Measurements from ENCODE around the gene KLHL26.

Gene KLHL26

DNA sequence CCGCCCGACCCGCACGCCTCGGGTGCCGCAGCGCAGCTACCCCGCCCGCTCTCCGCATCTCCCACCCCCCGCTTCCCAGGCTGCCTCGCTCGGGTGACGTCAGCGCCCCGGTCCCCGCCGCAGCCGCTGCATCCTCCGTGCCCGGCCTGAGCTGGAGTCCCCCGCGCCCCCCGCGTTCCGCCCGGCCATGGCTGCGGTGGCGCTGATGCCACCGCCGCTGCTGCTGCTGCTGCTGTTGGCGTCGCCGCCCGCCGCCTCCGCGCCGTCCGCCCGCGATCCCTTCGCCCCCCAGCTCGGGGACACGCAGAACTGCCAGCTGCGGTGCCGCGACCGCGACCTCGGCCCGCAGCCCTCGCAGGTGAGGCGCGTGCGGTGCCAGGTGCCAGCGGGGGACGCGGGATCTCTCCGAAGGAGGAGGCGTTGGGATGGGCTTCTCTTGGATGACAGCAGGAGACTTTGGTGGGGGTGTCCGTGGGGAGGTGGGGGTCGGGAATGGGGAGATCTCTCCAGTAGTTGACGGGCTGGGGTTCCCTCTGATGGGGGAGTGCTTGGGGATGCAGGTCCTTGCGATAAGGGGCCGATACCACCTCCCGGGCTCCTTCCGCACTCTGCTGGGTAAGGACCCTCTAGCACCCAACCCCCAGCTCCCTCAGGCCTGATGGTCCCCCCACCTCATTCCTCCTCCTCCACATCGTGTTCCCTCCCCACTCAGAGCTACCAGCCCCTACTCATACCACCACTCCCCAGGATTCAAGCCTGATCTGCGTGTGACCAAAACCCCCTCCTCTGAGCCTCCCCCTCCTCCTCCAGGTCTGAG lies 23.8 kb upstream of the KLHL26 start, which contains the start of gene TMEM59L:
TSS of gene TMEM59L (plus strand) at position 99 of the 817 bp plus-strand sequence. CDS start at position 188, 89 bp downstream.
- DNase-seq (ENCODE audit: low read depth in 2 of 2), result no peak

DNA sequence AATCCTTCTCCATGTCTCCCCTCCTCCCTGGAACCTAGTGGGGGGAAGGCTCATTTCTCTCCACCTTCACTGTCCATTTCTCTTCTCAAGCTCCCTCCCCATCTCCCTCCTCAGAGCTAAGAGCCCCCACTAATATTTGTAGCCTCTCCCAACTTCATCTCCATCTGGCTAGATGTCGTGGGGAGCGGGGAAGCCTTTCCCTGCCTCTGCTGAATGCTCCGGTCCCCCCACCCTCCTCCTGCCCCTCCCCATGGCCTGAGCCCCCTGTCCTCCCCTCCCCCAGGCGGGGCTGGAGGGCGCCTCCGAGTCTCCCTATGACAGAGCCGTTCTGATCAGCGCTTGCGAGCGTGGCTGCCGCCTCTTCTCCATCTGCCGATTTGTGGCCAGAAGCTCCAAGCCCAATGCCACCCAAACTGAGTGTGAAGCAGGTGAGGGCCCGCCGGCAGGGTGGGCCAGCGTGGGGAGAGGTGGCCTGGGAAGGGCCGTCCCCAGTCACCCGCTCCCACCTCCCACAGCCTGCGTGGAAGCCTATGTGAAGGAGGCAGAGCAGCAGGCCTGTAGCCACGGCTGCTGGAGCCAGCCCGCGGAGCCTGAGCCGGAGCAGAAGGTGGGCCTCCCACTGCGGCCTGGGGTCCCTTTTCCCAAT lies 23.1 kb upstream of the KLHL26 start:
- DNase-seq (ENCODE audit: low read depth in 2 of 2), result no peak

DNA sequence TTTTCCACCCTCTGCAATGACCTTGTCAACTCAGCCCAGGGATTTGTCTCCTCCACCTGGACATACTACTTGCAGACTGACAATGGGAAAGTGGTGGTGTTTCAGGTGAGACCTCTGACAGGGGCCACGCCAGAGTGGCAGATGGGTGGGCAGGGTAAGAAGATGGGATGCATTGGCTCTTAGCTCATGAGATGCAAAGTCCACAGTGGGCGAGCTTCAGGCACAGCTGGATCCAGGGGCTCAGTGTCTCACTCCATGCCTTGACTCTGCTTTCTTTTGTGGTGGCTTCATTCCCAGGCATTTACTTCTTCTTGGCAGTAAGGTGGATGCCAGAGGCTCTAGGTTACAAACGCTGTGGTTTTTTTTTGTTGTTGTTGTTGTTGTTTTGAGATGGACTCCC lies 20.8 kb upstream of the KLHL26 start:
- DNase-seq (ENCODE audit: low read depth in 2 of 2), result no peak

DNA sequence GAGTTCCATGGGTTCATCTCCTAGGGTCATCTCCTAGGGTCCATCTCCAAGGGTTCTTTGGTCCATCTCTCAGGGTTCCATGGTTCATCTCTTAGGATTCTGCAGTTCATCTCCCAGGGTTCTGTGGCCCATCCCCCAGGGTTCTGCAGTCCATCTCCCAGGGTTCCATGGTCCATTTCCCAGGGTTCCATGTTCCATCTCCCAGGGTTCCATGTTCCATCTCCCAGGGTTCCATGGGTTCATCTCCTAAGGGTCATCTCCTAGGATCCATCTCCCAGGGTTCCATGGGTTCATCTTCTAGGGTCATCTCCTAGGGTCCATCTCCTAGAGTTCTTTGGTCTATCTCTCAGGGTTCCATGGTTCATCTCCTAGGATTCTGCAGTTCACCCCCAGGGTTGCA lies 19.3 kb upstream of the KLHL26 start:
- DNase-seq (ENCODE audit: low read depth in 2 of 2), result no peak

DNA sequence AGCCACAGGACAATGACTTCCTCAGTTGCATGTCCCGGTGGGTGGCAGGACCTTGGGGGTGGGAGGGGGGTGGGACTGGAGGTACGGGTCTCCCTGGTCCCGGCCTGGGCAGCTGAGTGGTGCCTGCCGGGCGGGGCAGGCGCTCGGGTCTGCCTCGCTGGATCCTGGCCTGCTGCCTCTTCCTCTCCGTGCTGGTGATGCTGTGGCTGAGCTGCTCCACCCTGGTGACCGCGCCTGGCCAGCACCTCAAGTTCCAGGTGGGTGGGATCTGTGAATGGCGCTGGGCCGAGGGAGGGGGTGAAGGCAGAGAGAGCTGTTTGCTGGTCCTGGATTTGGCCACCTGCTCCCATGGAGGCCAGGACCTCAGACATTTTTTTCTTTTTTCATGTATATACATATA lies 18.6 kb upstream of the KLHL26 start:
- no peak for DNase-seq (ENCODE audit: low read depth in 2 of 2)

DNA sequence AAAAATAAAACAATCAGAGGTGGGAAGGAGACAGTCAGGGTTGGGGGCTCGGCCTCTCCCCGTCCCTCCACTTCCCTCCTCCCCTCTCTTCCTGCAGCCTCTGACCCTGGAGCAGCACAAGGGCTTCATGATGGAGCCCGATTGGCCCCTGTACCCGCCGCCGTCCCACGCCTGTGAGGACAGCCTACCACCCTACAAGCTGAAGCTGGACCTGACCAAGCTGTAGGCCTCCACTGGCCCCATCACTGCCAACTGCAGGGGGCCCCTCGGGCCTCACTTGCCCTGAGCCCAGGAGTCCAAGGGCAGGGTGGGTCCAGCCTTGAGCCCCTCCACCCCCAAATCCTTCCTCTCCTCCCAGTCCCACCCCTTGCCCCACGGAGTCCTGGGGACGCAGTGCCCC lies 16.5 kb upstream of the KLHL26 start:
- DNase-seq (ENCODE audit: low read depth in 2 of 2), result no peak

DNA sequence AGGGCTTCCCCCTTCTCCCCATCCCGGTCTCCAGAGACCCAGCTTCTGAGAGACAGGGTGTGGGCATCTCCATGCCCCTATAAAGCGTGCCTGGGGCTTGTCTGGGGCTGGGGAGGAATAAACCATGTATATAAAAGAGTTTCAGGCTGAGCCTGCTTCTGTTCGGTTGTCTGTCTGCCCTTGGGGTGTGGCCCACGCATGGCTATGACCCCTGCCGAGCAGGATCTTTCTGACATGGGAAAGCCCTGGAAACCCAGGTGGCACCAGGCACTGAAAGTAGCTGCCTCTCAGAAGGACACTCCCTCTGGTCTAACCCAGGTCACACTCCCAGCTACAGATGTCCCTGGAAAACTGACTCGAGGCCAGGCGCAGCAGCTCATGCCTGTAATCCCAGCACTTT lies 15.9 kb upstream of the KLHL26 start:
- DNase-seq (ENCODE audit: low read depth in 2 of 2), result no peak

DNA sequence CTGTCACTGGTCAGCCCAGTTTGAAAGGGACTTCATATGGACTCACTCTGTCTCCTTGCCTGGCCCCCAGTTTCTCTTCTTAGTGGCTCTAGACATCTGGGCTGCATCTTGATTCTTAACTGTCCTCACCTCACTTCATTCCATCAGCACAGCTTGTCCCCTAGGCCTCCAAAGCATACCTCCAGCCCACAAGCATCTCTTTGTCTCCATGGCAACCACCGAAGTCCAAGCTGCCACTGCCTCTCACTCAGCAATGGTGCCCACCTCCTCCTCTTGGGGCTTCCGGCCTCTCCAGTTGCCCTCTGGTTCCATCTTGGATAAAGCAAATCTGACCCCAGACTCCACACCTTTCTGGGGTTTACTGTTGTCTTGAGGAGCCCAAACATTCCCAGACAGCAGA lies 9.9 kb upstream of the KLHL26 start:
- DNase-seq (ENCODE audit: low read depth in 2 of 2), result no peak

DNA sequence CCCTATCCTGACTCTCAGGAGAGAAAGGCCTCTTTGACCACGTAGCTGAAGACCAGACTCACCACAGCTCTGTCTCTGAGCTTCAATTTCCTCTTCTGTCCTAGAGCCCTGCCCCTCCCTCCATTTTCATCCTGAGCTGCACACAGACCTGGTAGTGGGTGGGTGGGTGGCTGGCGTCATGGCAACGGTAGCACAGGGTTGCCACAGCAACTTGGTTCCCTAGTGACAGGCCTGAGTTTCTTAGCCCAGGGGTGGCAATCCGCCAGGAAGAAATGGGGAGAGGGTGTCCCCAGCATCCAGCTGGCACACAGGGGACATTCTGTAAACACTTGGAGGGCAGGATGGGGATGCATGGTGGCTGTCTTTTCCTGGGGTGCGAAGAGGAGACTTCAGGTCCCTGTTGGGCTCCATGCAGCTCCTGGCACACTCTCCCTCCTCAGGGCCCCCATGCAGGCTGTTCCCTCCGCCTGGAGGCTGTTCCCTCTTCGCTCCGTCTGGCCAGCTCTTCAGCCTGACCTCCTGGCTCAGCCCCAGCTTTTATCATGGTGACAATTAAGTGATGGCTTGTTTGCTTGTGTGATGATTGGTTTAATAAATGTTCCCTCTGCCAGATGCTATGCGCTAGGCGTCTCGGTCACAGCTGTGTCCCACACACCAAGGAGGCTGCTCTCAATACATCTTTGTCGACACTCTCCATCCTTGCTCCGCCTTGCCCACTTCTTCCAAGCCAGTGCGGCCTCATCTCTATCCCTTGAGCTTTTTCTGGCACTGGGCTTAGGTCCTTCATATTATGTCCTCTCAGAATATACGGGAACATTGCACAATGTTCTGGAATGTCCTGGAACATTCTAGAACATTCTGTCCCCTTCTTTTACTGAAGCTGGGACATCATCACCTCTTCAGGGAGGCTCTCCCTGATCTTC lies 7.4 kb upstream of the KLHL26 start:
- DNase-seq (ENCODE audit: low read depth in 2 of 2), result no peak

DNA sequence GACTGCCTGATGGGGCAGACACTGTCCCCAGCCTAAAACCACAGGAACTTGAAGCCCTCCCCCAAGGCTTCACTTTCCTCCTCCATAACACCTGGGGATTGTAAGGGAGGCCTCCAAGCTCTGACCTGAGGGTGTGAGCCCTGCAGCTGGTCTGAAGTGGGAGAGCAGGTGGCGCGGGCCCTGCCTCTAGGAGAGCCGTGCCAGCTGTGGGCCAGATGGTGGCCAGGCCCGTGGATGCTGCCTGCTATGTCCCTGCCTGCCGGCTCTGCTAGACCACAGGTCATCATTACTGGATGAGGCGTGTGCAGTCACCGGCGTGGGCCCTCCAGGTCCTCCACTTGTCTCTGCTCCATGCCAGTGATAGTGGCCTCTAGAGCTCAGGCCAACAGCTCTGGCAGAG lies 3.5 kb upstream of the KLHL26 start:
- no peak for DNase-seq (ENCODE audit: low read depth in 2 of 2)

DNA sequence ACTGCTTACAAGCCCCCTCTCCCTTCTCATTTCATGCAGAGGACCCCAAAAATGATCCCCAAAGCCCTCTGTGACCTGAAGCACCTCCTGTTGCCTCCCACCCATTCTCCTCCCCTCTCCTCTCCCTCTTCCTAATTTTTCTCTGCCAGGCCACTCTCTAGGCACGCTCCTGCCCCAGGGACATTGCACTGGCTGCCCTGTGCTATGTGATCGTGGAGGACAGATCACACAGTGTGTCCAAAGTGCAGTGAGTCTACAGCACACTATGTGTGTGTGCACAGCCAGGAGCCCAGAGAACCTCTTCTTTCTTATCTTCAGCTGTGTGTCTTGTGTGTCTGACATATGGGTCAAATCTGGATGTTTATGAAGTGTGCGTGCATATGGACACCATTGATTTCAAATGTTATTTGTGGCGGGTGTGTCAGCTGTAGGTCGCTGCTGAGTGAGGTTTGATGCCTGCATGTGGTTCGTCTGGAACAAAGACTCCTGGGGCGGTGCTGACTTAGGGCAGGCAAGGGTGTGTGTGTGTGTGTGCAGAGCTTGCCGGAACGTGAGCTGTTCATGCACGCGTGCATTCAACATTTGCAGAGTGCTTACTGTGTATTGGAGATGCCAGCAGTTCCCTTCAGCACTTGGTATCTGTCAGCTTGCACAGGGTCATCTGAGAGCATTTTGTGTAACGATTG lies 2.1 kb upstream of the KLHL26 start:
- DNase-seq (ENCODE audit: low read depth in 2 of 2), result no peak

DNA sequence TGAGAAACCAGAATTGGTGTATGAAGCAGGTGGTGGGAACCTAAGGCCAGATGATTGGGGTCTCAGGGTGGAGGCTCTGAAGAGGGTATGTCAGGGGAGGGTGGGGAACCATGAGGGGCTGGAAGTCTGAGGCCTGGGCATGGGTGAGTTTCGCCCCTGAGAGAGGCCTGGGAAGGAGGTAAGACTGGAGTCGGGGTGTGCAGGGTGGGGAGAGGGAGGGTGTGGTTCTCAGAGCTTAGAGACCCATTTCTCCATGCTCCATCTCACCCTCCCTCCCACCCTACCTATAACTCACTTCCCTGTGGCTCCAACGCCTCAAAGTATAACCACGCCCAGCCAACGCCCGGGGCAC lies 1.0 kb upstream of the KLHL26 start:
- DNase-seq (ENCODE audit: low read depth in 2 of 2), result no peak

DNA sequence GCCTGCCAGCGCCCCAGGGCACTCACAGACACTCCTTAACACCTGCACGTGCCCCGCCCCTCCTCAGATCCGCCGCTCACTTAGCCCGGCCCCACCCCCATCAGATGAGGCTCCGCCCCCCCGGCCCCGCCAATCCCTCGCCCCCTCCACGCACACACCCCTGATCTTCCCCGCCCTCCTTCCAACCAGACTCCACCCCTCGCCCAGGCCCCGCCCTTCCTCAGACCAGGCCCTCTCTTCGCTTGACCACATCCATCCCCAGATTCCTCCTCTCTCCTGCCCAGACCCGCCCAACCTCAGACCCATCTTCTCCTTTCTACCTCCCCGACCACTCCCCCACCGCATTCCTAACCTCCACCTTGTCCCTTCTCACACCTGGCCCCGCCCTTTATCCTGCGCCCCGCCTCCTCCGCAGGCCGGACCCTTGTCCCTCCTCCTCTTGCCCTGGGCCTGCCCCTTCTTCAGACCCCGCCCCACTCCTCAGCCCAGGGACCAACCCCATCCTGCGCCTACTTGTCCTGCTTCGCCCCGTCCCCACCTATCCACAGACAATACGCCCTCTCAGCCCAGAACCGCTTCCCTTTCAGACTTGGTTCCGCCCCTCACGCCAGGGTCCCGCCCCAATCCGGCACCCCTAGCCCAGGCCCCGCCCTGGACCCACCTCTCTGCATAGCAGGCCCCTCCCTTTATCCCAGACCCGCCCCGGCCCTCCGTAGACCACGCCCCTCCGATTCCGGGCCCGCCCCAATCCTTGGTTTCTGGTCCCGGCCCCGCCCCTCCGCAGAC lies 452 bp upstream of the KLHL26 start:
- DNase-seq (ENCODE audit: low read depth in 2 of 2), result peak; percentile 99 to 100

DNA sequence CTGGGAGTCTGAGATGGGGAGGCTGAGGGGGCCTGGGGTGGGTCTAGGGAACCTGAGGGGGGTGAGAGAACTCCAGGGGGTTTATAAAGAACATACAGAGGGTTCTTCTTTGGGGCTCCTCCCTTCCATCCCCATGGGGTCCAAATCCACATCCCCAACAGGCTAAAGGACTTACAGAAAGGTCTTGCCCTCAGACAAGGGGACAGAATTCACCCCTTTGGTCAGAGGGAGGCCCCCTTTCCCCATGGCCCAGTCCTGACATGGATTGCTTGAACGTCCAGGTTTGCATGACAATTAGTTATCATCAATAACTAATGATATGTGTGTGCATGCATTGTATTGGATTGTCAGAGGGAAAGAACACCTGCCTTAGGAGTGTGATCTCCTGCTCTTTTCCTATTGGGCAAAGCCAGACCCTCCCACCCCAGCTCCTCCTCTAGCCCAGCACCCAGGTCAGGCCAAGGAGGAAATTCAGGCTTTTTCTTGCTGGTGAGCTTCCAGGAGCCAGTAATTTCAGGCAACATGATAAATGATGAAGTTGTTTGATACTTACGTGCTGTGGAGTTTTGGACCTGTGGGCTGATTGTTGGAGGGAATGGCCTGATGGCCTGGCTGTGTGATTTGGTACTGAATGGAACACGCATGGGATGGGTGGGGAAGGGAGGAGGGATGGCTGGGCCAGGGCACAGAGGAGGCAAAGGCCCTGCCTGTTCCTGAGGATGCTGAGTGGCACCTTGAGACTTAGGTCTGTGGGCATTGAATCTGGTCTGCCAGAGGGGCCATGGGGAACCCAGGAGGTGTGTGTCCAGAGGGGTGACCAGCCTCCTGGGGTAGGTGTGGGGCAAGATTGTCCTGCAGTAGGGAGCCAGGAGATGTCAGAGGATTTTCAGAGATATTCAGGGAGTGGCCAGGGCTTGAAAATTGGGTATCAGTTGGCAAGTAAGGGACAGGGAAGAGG lies 1.1 kb downstream of the KLHL26 start:
- DNase-seq (ENCODE audit: low read depth in 2 of 2), result no peak

DNA sequence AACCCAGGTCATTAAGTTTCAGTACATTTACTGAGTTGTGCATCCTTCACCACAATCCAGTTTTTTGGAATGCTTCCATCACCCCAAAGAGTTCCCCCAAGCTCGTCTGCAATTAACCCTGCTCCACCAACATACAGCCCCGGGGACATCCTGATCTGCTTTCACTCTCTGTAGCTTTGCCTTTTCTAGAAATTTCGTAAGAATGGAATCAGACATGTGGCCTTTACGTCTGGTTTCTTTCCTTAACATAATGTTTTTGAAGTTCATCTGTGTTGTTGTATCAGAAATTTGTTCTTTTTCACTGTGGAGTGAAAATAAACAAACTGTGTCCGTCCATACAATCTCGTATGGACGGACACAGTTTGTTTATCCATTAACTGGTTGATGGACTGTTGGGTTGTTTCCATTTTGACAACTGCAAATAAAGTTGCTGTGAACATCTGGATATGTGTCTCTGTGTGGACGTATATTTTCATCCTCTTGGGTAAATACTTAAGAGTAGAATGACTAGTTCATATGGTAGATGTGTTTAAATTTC lies 2.9 kb downstream of the KLHL26 start:
- DNase-seq (ENCODE audit: low read depth in 2 of 2), result no peak

DNA sequence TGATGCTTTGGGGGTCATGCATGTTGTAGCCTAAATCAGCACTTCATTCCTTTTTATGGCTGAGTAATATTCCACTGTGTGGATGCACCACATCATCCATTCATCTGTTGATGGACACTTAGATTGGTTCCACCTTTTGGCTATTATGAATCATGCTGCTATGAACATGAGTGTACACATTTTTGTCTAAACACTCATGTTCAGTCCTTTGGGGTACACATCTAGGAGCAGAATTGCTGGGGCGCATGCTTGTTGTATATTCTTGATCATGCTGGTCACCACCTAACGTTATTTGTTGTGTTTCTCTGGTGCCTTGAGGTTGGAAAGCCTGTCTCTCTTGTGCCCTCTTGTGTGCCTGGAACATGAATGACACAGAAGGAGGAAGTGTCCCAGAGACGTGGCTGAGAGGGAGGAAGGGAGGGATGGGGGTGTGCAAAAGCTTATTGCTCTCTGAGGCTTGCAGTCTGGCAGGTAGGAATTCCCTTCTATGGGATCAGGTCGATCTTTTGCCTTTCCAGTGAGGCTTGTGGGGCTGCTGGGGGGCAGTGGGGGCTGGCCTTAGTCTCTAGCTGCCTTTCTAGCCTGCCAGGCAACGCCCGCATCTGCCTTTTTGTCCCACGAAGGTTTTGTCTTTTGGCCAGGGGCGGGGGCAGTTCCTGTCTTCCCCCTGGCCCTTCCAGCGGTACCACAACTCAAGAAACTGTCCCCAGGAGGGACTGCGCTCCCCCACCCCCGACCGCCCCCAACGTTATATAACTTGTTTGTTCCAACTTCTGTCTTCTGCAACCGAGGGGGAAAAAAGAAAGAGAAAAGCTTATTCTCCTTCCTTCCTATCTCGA lies 7.6 kb downstream of the KLHL26 start:
- DNase-seq (ENCODE audit: low read depth in 2 of 2), result no peak

DNA sequence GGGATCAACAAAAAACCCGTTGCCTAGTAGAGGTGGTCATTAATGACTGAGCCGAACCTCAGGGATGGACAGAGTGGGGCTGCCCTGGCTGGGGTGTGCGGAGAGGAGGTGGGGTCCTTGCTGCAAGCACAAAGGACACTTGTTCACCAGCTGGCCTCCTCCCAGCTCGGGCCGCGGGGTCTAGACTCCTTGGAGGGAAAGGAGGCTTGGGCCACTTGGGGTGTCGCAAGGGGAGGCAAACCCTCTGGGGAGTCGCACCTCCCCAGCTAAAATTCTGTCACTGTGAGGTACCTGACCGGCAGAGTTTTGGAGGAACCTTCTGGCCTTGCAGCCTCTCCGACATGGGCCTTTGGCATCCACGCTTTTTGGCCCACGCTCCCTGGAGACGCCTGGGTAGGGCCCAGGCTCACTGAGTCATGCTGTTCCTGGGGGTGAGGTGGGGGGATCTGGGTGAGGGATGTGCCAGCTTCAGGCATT lies 8.2 kb downstream of the KLHL26 start:
- no peak for DNase-seq (ENCODE audit: low read depth in 2 of 2)

DNA sequence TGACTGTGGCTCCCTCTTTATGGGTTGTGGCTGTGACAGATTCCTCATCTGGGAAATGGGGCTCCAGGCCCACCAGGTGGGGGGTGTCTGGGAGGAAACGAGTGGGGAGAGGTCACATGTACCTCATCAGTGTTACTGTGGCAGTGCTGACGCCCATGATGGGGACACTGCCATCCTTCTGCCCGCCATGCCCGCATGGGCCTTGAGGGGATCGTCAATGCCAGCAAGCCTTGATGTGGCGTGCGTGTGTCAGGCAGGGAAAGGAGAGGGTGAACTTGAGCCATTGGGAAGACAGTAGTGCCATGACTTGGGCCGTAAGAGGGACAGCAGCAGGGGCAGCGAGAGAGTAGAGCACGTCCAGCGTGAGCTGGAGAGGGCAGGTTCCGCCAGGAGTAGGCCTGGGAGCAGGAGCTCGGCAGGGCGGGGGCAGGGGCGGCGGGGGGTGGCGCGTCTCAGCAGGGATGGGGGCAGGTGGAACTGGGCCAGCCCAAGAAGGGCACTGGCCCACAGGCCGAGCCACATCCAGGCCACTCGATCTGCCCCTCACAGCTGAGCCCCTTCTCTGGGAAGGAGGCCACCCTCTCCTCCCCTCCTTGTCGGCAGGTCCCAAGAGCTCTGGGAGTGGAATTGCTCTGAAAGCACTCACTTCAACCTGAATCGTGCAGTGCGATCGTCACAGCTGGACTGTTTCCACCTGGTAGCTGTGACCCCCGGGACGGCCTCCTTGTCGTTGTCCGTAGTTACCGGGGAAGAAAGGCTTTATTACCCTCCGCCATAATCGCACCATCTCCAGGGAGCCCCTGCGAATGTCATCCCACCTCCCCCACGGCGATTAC lies 9.9 kb downstream of the KLHL26 start:
- DNase-seq (ENCODE audit: low read depth in 2 of 2), result no peak

Data from stimulated activated CD4-positive, alpha-beta T cell treated with anti-CD3 and anti-CD28 coated beads, Interleukin-12 subunit alpha, Interleukin-12 subunit beta, amount 100 ng/mL, for 24 hours (primary cell).